Breast epithelium (tissue), 4 donors: ENCODE data around the gene CYBC1. TPM values are rescaled to one million over a fixed set of nuclear protein-coding genes. Genes with fewer than 3 reads are reported as not detected.

Experiments
- DNase-seq, 2 donors: peaks; one replicate each; pipeline ENCODE4 v3.0.0-alpha.2; 2019; ENCODE audit warnings: low spot score in 2 of 2
- H3K27ac ChIP-seq, 2 donors: fragments of 200-600 bp; sonication (generic) in 1 of 2; one replicate each; pipeline ENCODE4 v1.5.1; 2016 to 2019; ENCODE audit warnings: mild to moderate bottlenecking in 1 of 2
- H3K27me3 ChIP-seq, 2 donors: fragments of 200-600 bp; sonication (generic) in 1 of 2; one replicate each; pipeline versions ENCODE4 v1.5.1 to v1.6.0; 2017 to 2019; ENCODE audit warnings: control low read depth in 1 of 2, mild to moderate bottlenecking in 1 of 2
- H3K36me3 ChIP-seq: fragments of 200-600 bp; one replicate; pipeline ENCODE4 v1.5.1; 2019
- H3K4me1 ChIP-seq, 2 donors: fragments of 200-600 bp; sonication (generic); one replicate each; pipeline ENCODE4 v1.5.1; 2016 to 2019; ENCODE audit warnings: control low read depth in 1 of 2
- H3K4me3 ChIP-seq, 3 donors: fragments of 200-600 bp; sonication (generic); 1 replicate in 2 of 3; 2 replicates in 1 of 3; pipeline ENCODE4 v1.5.1; 2016 to 2019; ENCODE audit warnings: mild to moderate bottlenecking in 3 of 3, moderate library complexity in 2 of 3
- H3K9me3 ChIP-seq, 2 donors: fragments of 200-600 bp; sonication (generic) in 1 of 2; one replicate each; pipeline ENCODE4 v1.5.1; 2016 to 2019; ENCODE audit warnings: control low read depth in 1 of 2
- POLR2A ChIP-seq: fragments of 450-650 bp; IDR thresholded peaks from one replicate; pipeline ENCODE4 v1.6.1; 2016; ENCODE audit warnings: antibody characterized with exemption, mild to moderate bottlenecking, moderate library complexity
- POLR2AphosphoS5 ChIP-seq, 3 donors: sonication (generic); formaldehyde crosslinking; IDR thresholded peaks; one replicate each; pipeline ENCODE4 v1.6.1; 2017; ENCODE audit warnings: antibody characterized with exemption in 3 of 3
- intact Hi-C: fragments of 100-400 bp; cut with DNase I; formaldehyde crosslinking; loops from one replicate; pipeline ENCODE4 v1.15.1; 2023; ENCODE audit warnings: low total_unique reads
- total RNA-seq, 3 donors: library from RNA; depleted of rRNA; stranded (reverse); fragments of >200 nt; gene quantifications; one replicate each; pipeline ENCODE4 v1.1.0, GENCODE V29; 2016
- TF ChIP-seq, protein P1 (sequence below), 3 donors: fragments of 450-650 bp; IDR thresholded peaks; one replicate each; pipeline ENCODE4 v1.5.1; 2016 to 2017; ENCODE audit warnings: antibody characterized with exemption in 3 of 3, mild to moderate bottlenecking in 3 of 3, moderate library complexity in 3 of 3

The CYBC1 gene
- total RNA-seq, 3 donors from 2014 or later = 54.7 to 71.4 (median 61.9) TPM

GRCh38 chr17:82477934-82478333 is 27.4 kb upstream of the CYBC1 start:
- TF ChIP-seq, protein P1, sequence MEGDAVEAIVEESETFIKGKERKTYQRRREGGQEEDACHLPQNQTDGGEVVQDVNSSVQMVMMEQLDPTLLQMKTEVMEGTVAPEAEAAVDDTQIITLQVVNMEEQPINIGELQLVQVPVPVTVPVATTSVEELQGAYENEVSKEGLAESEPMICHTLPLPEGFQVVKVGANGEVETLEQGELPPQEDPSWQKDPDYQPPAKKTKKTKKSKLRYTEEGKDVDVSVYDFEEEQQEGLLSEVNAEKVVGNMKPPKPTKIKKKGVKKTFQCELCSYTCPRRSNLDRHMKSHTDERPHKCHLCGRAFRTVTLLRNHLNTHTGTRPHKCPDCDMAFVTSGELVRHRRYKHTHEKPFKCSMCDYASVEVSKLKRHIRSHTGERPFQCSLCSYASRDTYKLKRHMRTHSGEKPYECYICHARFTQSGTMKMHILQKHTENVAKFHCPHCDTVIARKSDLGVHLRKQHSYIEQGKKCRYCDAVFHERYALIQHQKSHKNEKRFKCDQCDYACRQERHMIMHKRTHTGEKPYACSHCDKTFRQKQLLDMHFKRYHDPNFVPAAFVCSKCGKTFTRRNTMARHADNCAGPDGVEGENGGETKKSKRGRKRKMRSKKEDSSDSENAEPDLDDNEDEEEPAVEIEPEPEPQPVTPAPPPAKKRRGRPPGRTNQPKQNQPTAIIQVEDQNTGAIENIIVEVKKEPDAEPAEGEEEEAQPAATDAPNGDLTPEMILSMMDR (IDR thresholded peaks at IDR 0.05) = no peak
- H3K36me3 ChIP-seq = no peaks in the 10 kb centered on the region
- H3K27ac ChIP-seq = no peak overlapping the region
- no peaks in the 10 kb centered on the region for H3K27me3 ChIP-seq
- no peak for DNase-seq
- H3K9me3 ChIP-seq = no peaks in the 10 kb centered on the region
- intact Hi-C loops = no loop called here
- H3K4me3 ChIP-seq = no peak overlapping the region
- no peaks in the 10 kb centered on the region for H3K4me1 ChIP-seq

DNA sequence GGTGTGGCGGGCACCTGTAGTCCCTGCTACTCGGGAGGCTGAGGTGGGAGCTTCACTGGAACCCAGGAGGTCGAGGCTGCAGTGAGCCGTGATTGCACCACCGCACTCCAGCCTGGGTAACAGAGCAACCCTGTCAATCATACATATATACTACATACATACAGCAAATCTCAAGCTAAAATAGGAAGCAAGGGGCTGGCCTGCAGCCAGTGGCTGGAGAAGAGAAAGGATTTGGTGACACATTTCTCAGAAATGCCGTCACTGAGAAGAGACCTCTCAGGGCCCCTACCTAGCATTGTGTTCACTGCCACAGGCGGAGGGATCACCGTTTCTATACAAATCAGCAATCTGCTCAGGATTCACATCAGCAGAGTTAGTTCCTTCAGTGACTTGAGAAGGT is 24.9 kb upstream of the CYBC1 start:
- Histone ChIP-seq H3K27me3 (no peaks in the 10 kb centered on the region), H3K4me3 (no peak overlapping the region), H3K4me1 (no peaks in the 10 kb centered on the region), H3K9me3 (no peaks in the 10 kb centered on the region), H3K27ac (no peak overlapping the region), H3K36me3 (no peaks in the 10 kb centered on the region)
- DNase-seq = no peak
- TF ChIP-seq, protein P1 (IDR thresholded peaks at IDR 0.05) = no peak
- intact Hi-C loops = no loop called here

GRCh38 chr17:82474223-82475010 is 23.9 kb upstream of the CYBC1 start:
- Histone ChIP-seq H3K27me3 (no peaks in the 10 kb centered on the region), H3K27ac (no peak overlapping the region), H3K9me3 (no peaks in the 10 kb centered on the region), H3K36me3 (no peaks in the 10 kb centered on the region), H3K4me3 (no peak overlapping the region), H3K4me1 (no peaks in the 10 kb centered on the region)
- TF ChIP-seq, protein P1 (IDR thresholded peaks at IDR 0.05) = no peak
- TF ChIP-seq POLR2AphosphoS5 (IDR thresholded peaks at IDR 0.05) (no peak), POLR2A (no peak)
- no peak for DNase-seq
- intact Hi-C loops = no loop called here

DNA sequence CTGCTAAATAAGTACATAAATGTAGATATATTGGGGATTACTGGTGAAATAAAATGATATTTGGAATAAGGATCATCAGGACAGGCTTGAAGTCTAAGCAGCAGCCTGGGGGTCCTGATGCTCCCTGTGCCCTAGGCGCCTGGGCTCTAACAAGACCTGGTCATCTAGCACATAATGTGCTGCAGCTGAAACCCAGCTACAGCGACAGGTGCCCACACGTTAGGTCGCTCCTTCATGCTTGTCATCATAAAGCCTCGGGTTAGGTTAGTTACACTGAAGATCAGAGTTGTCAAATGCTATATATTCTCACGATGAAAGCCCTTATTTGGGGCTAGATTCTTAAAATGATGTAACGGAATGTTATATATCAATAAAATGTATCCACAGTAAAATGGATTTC is 19.5 kb upstream of the CYBC1 start:
- TF ChIP-seq POLR2AphosphoS5 (IDR thresholded peaks at IDR 0.05) (no peak), POLR2A (no peak)
- TF ChIP-seq, protein P1 (IDR thresholded peaks at IDR 0.05) = no peak
- Histone ChIP-seq H3K27me3 (no peaks in the 10 kb centered on the region), H3K9me3 (no peaks in the 10 kb centered on the region), H3K4me1 (no peaks in the 10 kb centered on the region), H3K27ac (no peak overlapping the region), H3K4me3 (no peak overlapping the region), H3K36me3 (peaks cover 1% of the 10 kb centered on the region)
- intact Hi-C loops = no loop called here
- no peak for DNase-seq

GRCh38 chr17:82468692-82469091 is 18.1 kb upstream of the CYBC1 start:
- H3K36me3 ChIP-seq = peaks cover 11% of the 10 kb centered on the region
- TF ChIP-seq POLR2A (no peak), POLR2AphosphoS5 (IDR thresholded peaks at IDR 0.05) (no peak)
- TF ChIP-seq, protein P1 (IDR thresholded peaks at IDR 0.05) = no peak

More at GRCh38 chr17:82468692-82469091, 18.1 kb upstream of the CYBC1 start:
- intact Hi-C loops = no loop called here
- Histone ChIP-seq H3K9me3 (no peaks in the 10 kb centered on the region), H3K27ac (no peak overlapping the region), H3K4me3 (no peak overlapping the region), H3K4me1 (no peaks in the 10 kb centered on the region), H3K27me3 (no peaks in the 10 kb centered on the region)
- no peak for DNase-seq
